GM18909 (cell line): Measurements from ENCODE around the gene C10orf62.
"Not testable (repeated sequence)": the region's sequence is repeated elsewhere in the genome, so short reads cannot be mapped to it uniquely, and the experiment has no call there.

Experiments
- ATAC-seq: cut with Tn5 transposase; IDR thresholded peaks from one replicate; pipeline ENCODE4 v1.9.1; 2021; ENCODE audit warnings: mild to moderate bottlenecking; ENCODE audit not compliant: unreplicated experiment, poor library complexity

The C10orf62 gene

GRCh38 chr10:97563337-97563736 is 26.2 kb upstream of the C10orf62 start:
- ATAC-seq: no peak

GRCh38 chr10:97564776-97565175 is 24.7 kb upstream of the C10orf62 start:
- no peak for ATAC-seq

- no peak for ATAC-seq
These were observed 23.1 kb upstream of the C10orf62 start for GRCh38 chr10:97566336-97566996.

- ATAC-seq: no peak
These were observed 21.6 kb upstream of the C10orf62 start for GRCh38 chr10:97567891-97568290.

GRCh38 chr10:97570146-97570788 is 19.3 kb upstream of the C10orf62 start:
- no peak for ATAC-seq

GRCh38 chr10:97570789-97571471 is 18.6 kb upstream of the C10orf62 start:
- ATAC-seq: no peak

GRCh38 chr10:97571622-97572021 is 17.9 kb upstream of the C10orf62 start:
- no peak for ATAC-seq

- peak; percentile 65 for ATAC-seq
These were observed 17.1 kb upstream of the C10orf62 start, which contains the start of gene ANKRD2 for GRCh38 chr10:97572214-97572989. Gene ANKRD2 (plus strand): TSS chr10:97572779. CDS start chr10:97572789, 10 bp downstream.

- no peak for ATAC-seq
These were observed 16.5 kb upstream of the C10orf62 start for GRCh38 chr10:97573021-97573420.

- ATAC-seq: no peak
These were observed 15.8 kb upstream of the C10orf62 start for GRCh38 chr10:97573672-97574071.

GRCh38 chr10:97574374-97575126 is 15.0 kb upstream of the C10orf62 start:
- no peak for ATAC-seq

GRCh38 chr10:97575127-97575668 is 14.3 kb upstream of the C10orf62 start:
- no peak for ATAC-seq

GRCh38 chr10:97576487-97576886 is 13.0 kb upstream of the C10orf62 start:
- not testable (repeated sequence) for ATAC-seq

- ATAC-seq: no peak
These were observed 11.8 kb upstream of the C10orf62 start for GRCh38 chr10:97577701-97578100.

GRCh38 chr10:97578171-97578844 is 11.2 kb upstream of the C10orf62 start:
- ATAC-seq: no peak

- no peak for ATAC-seq
These were observed 8.8 kb upstream of the C10orf62 start for GRCh38 chr10:97580421-97581367.

GRCh38 chr10:97582169-97582568 is 7.4 kb upstream of the C10orf62 start:
- ATAC-seq: no peak

- no peak for ATAC-seq
These were observed 6.0 kb upstream of the C10orf62 start for GRCh38 chr10:97583476-97583875.
